Spleen (tissue), 7 donors: ENCODE measurements around the gene RAB6A.

Experiments
- CTCF ChIP-seq, 11 experiments: fragments of 200-600 bp in 7 of 11; fragments of 450-650 bp in 4 of 11; sonication (generic) in 4 of 11; IDR thresholded peaks in 8 of 11; conservative IDR thresholded peaks in 3 of 11; 1 replicate in 7 of 11; 2 replicates in 4 of 11; pipeline versions ENCODE4 v1.4.0 to v1.8.0; 2016 to 2021; ENCODE audit warnings: antibody characterized with exemption in 11 of 11, inconsistent platforms in 4 of 11, mild to moderate bottlenecking in 1 of 11
- POLR2A ChIP-seq, 3 donors: fragments of 450-650 bp; IDR thresholded peaks; one replicate each; pipeline ENCODE4 v1.5.1; 2017; ENCODE audit warnings: antibody characterized with exemption in 3 of 3, mild to moderate bottlenecking in 1 of 3
- donor health status: DM: no; HTN: no; CAD: no; lungs with moderate emphysema.
- donor health status: DM: no; HTN: no; CAD: no.
- donor health status: DM: no; HTN: no; CAD: no.

GRCh38 chr11:73762732-73763131 is 1.9 kb upstream of the RAB6A start:
- no peak for TF ChIP-seq CTCF (IDR thresholded peaks at IDR 0.05 in 8 of 11, conservative IDR thresholded peaks at IDR 0.05 in 3 of 11)
- no peak for TF ChIP-seq POLR2A (IDR thresholded peaks at IDR 0.05)
